Lower leg skin (tissue), 3 donors: ENCODE measurements around the gene EIF5AL1.

ENCODE experiments used
- POLR2A ChIP-seq, 2 donors: fragments of 450-650 bp; IDR thresholded peaks; one replicate each; pipeline ENCODE4 v1.6.1; 2016 to 2017; ENCODE audit warnings: antibody characterized with exemption in 2 of 2, mild to moderate bottlenecking in 1 of 2, moderate library complexity in 1 of 2
- TF ChIP-seq, protein P1 (sequence below), 3 donors: fragments of 450-650 bp; IDR thresholded peaks; one replicate each; pipeline ENCODE4 v1.5.1; 2016; ENCODE audit warnings: antibody characterized with exemption in 3 of 3, mild to moderate bottlenecking in 3 of 3, moderate library complexity in 2 of 3

DNA sequence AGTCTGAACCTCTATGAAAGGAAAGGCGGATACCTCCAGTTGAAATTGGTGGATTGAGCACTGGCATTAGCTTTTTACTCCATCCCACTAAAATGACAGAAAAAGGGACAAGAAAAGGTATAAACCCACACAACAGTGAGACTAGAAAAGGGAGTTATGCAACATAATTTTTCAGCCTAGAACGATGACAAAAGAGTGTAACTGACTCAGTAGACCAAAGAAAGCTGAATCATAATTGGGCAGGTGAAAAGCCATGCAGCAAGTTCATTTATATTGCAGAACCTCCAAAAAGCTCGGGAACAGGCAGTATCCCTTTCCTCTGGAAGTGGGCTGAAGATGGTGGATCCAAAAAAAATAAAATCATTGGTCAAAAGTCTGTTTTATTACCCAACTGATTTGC lies 36.5 kb upstream of the EIF5AL1 start:
- TF ChIP-seq, protein P1, sequence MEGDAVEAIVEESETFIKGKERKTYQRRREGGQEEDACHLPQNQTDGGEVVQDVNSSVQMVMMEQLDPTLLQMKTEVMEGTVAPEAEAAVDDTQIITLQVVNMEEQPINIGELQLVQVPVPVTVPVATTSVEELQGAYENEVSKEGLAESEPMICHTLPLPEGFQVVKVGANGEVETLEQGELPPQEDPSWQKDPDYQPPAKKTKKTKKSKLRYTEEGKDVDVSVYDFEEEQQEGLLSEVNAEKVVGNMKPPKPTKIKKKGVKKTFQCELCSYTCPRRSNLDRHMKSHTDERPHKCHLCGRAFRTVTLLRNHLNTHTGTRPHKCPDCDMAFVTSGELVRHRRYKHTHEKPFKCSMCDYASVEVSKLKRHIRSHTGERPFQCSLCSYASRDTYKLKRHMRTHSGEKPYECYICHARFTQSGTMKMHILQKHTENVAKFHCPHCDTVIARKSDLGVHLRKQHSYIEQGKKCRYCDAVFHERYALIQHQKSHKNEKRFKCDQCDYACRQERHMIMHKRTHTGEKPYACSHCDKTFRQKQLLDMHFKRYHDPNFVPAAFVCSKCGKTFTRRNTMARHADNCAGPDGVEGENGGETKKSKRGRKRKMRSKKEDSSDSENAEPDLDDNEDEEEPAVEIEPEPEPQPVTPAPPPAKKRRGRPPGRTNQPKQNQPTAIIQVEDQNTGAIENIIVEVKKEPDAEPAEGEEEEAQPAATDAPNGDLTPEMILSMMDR (IDR thresholded peaks at IDR 0.05), result no peak
- TF ChIP-seq POLR2A (IDR thresholded peaks at IDR 0.05), result no peak
